Retinal pigment epithelial cell (primary cell): ENCODE results near the gene YBX1.

Source experiments
- DNase-seq: peaks from one replicate; pipeline ENCODE4 v3.0.0-alpha.2; 2010; ENCODE audit warnings: low read depth
- H3K4me3 ChIP-seq: 2 replicates; pipeline ENCODE4 v1.5.1; 2011; ENCODE audit warnings: mild to moderate bottlenecking, low read length, control low read depth, moderate library complexity
- CTCF ChIP-seq: conservative IDR thresholded peaks from 2 replicates; pipeline ENCODE4 v1.5.1; 2011; ENCODE audit warnings: low read depth, low read length, control low read depth, inconsistent platforms

The YBX1 gene

DNA sequence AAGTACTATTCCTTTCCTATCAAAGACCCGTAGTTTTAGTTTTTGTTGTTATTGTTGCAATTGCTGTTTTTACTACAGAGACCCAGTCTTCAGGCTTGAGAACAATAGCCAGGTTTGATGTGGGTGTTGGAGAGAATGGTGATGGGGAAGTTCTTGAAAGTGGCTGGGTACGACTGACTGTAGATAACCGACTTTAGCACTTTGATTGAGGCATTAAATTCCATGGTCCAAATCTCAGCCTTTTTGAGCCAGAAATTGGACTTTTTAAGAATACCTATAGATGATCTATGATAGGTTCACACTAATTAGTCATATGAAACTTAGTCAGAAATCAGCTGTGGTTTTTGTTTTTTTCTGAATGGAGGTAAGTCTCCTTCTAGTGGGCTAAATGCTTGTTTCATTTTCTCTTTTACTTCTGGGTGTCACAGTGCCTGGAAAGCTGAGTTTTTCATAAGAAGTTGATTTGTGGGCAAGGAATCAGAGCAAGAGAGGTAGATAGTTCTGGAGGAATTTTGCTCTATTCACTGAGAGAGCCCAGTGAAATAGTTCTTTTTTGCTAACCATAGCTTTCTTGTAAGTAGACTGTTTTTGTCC lies 21.2 kb upstream of the YBX1 start:
- no peak overlapping the region for H3K4me3 ChIP-seq
- DNase-seq = no peak
- no peak for TF ChIP-seq CTCF

GRCh38 chr1:42669936-42670335 lies 12.3 kb upstream of the YBX1 start:
- no peak overlapping the region for H3K4me3 ChIP-seq
- no peak for DNase-seq
- no peak for TF ChIP-seq CTCF

- no peak for TF ChIP-seq CTCF
- DNase-seq = no peak
- H3K4me3 ChIP-seq = no peak overlapping the region
Observed at GRCh38 chr1:42670425-42670824, 11.8 kb upstream of the YBX1 start.

- no peak for TF ChIP-seq CTCF
- no peak overlapping the region for H3K4me3 ChIP-seq
- no peak for DNase-seq
Observed at GRCh38 chr1:42674214-42674613, 8.0 kb upstream of the YBX1 start.

DNA sequence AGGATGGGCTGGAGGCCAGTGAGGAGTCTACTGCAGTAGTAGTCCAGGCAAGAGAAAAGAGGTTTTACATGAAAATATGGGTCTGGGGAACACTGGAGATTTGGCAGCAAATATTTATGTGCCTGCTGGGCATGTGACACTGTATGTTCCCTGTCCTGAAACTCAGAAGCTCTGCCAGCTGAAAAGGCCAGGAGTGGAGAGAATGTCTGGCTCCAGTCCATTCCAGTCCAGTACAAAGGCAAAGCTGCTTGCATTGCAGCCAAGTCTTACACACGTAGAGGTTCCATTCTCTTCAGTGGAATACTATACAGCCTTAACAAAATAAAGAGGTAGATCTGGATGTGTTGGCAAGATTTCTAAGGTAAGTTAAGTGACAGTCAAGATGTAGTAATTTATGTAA lies 7.5 kb upstream of the YBX1 start:
- no peak for TF ChIP-seq CTCF
- no peak for DNase-seq
- H3K4me3 ChIP-seq = no peak overlapping the region

DNA sequence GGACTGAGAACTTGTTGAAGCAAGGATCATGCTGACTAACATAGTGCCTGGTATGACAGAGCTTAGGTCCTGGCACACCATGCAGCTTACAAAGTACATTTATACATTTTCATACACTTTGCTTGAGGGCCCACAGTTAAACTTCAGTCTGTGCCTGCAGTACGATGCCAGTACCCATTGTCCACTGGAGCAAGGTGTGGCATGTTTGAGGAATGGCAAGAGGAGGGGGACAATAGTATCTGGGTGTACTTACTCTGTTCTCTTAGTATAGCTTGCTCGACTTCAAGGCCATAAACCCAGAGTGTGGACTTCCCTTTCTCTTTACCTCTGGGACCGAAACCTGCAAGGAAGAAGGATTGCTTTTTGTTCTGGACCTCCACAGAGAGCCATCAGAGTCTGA lies 6.8 kb upstream of the YBX1 start:
- H3K4me3 ChIP-seq = no peak overlapping the region
- no peak for DNase-seq
- no peak for TF ChIP-seq CTCF

- TF ChIP-seq CTCF = no peak
- H3K4me3 ChIP-seq = no peak overlapping the region
- DNase-seq = no peak
Observed at GRCh38 chr1:42676534-42677087, 5.6 kb upstream of the YBX1 start.
